Activated naive CD4-positive, alpha-beta T cell treated with anti-CD3 and anti-CD28 coated beads, Interleukin-2, amount 10 ng/mL, durations not matched to agents 7 days and 5 days (primary cell): Measurements from ENCODE around the gene ADD3.

Experiments
- CTCF ChIA-PET: fragments of 350-600 bp; sonication (Branson Sonifier 250); formaldehyde crosslinking; loops from one replicate; lab custom pipeline; 2021; ENCODE audit warnings: antibody characterized with exemption; lab: Charles Lee
- DNase-seq: peaks from one replicate; pipeline ENCODE4 v3.0.0-alpha.2; 2020
- H3K27ac Mint-ChIP-seq: one replicate; pipeline ENCODE4 v1.8.0; 2021; ENCODE audit warnings: mild to moderate bottlenecking, moderate library complexity, mixed read lengths
- H3K27me3 Mint-ChIP-seq: one replicate; pipeline ENCODE4 v1.8.0; 2021; ENCODE audit warnings: mild to moderate bottlenecking, mixed read lengths
- H3K36me3 Mint-ChIP-seq: one replicate; pipeline ENCODE4 v1.8.0; 2021; ENCODE audit warnings: mixed read lengths
- H3K4me1 Mint-ChIP-seq: one replicate; pipeline ENCODE4 v1.8.0; 2021; ENCODE audit warnings: mixed read lengths
- H3K4me3 Mint-ChIP-seq: one replicate; pipeline ENCODE4 v1.8.0; 2021; ENCODE audit warnings: mild to moderate bottlenecking, moderate library complexity, mixed read lengths
- H3K9me3 Mint-ChIP-seq: one replicate; pipeline ENCODE4 v1.8.0; 2021; ENCODE audit warnings: mixed read lengths

ADD3 gene

DNA sequence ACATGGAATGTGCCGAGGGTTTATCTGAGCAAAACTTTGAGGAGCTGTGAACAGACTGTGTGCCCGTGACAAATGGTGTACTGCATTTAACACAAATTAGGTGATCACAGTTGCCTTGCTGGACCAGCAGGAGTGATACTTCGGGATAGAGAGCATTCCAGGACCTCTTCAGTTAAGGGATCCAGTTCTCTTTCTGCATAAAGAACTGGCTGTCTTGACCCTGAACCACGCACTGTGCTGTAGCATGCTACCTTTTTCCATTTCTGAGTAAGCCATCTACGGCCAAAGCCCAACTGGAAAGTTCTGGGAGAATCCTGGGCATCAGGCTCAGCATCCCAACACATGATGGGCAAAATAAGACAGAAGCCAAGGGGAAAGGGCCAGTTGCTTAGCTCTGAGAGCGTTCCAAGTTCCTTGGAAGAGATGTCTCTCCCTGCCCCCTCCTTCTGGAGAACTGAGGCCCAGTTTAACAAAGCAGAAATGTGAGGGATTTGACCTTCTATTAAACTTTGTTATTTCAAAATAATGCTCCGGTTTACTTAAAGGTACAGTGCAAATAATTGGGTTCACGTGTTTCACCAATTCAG, 37.9 kb upstream of the ADD3 start:
- no peak for DNase-seq
- H3K4me1 Mint-ChIP-seq = no peaks in the 10 kb centered on the region
- H3K4me3 Mint-ChIP-seq = no peak overlapping the region
- CTCF ChIA-PET = interaction anchor here (2.8 kb wide), 1 partner anchor 9 kb away, joined by 14 read pairs; no protein-coding TSS in a partner anchor
- H3K36me3 Mint-ChIP-seq = no peaks in the 10 kb centered on the region
- no peaks in the 10 kb centered on the region for H3K9me3 Mint-ChIP-seq
- peaks cover 31% of the 10 kb centered on the region for H3K27me3 Mint-ChIP-seq
- H3K27ac Mint-ChIP-seq = no peak overlapping the region

DNA sequence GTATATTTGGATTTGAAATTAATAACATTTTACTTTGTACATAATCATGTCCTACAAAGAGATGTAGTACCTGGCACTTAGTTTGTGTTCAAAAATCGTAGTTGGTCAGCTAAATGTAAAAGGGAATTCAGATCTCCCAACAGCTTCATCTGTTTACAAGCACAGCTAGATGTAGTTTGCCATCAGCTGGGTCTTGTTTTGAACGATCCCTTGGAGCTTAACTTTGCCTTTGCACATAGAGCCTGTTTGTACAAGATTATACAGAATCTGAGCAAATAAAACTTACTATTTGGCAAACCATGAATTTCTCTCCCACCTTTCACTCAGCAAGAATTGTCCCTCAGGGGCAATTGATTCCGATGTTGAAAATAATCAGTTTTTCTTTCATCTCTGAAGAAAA, 36.1 kb upstream of the ADD3 start:
- no peak overlapping the region for H3K27ac Mint-ChIP-seq
- H3K9me3 Mint-ChIP-seq = no peaks in the 10 kb centered on the region
- CTCF ChIA-PET = interaction anchor here (1.1 to 1.5 kb wide), 2 partner anchors 9 to 10 kb away, joined by 3 to 4 read pairs; no protein-coding TSS in a partner anchor
- DNase-seq = no peak
- H3K4me1 Mint-ChIP-seq = peaks cover 2% of the 10 kb centered on the region
- H3K27me3 Mint-ChIP-seq = peaks cover 22% of the 10 kb centered on the region
- no peaks in the 10 kb centered on the region for H3K36me3 Mint-ChIP-seq
- no peak overlapping the region for H3K4me3 Mint-ChIP-seq

DNA sequence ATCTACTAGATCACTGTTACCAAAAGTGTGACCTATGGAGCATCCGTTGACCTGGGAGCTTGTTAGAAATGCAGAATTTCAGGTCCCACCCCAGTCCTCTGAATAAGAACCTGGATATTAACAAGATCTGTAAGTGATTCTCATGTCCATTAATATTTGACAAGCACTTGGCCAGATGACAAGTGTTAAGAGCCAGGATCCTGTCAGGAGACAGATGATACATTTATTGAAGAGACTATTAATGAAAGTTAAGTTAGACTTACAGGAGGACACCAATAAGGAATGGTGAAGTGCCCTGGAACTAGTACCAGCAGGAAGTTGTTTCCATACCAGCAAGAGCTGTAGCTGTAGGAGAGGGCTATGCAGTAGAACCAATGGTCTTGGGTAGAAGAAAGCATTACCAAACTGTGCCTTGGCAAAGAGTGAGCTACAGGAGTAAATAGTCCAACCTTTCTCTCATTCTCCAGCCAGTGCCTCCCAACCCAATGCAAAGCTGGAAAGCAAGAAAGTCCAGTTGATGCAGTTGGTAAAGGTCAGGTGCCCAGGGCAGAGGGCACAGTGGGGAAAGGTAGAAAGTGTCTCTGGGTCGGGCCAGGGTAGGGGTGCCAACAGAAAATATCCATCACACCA, 35.3 kb upstream of the ADD3 start:
- DNase-seq = no peak
- Mint-ChIP-seq H3K36me3 (no peaks in the 10 kb centered on the region), H3K27me3 (peaks cover 22% of the 10 kb centered on the region), H3K9me3 (no peaks in the 10 kb centered on the region), H3K4me3 (no peak overlapping the region), H3K4me1 (peaks cover 4% of the 10 kb centered on the region), H3K27ac (no peak overlapping the region)
- CTCF ChIA-PET = interaction anchor here (0.8 to 1.5 kb wide), 4 partner anchors 10 to 80 kb away, joined by 3 to 4 read pairs (median 4); no protein-coding TSS in a partner anchor

DNA sequence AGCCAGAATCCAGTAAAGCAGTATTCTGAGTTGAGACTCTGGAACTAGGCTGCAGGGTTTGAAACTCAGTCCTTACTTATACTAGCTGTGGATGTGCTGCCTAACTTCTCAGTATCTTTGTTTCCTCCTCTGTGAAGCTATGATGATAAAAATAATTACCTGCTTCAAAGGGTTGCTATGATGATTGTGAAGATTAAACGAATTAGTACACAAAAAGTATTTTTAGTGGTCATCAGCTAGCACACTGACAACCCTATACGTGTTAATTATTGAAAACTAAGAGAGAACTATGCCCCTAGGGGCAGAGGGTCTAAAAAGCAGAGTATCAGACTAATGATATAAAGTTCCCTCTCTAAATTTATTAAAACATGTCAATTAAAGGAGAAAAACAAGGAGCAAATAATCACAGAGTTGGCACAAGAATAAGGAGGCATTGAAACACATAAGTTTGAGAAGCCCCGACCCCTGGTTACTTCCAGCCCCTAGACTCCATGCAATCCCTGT, 34.4 kb upstream of the ADD3 start:
- Mint-ChIP-seq H3K27ac (no peak overlapping the region), H3K4me3 (no peak overlapping the region), H3K36me3 (no peaks in the 10 kb centered on the region), H3K4me1 (peaks cover 4% of the 10 kb centered on the region), H3K27me3 (peaks cover 22% of the 10 kb centered on the region), H3K9me3 (no peaks in the 10 kb centered on the region)
- DNase-seq = no peak
- CTCF ChIA-PET = interaction anchor here (0.8 to 1.1 kb wide), 4 partner anchors 9 to 81 kb away, joined by 3 to 4 read pairs (median 3); no protein-coding TSS in a partner anchor

DNA sequence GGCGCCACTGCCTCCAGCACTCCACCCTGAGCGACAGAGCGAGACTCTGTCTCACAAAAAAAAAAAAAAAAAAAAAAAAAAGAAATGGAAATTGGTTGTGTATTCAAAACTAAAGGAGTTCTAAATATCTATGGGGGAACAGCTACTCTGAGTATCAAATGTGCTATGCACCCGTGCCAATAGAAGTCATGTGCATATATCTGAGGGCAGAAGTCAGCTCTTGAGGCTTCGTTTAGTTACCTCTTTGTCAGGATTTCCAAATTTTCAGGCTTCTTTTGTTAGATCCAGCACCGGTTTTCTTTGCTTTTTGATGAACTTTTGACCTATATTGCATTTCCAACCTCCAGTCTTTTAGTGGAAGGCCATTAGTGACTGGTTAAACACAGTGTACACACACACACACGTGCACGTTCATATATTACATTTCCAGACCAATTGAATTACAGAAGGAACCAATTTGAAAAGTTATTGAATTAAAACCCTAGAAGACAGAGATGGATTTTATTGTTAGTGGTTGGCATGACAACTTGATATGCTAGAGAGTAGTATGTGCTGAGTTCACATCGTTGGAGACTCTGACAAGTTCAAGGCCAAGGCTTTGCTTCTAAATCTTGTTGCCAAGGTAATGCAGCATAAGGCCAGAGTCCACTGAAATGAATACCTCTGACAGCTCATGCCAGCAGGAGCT, 33.1 kb upstream of the ADD3 start:
- no peak for DNase-seq
- no peaks in the 10 kb centered on the region for H3K36me3 Mint-ChIP-seq
- no peaks in the 10 kb centered on the region for H3K9me3 Mint-ChIP-seq
- peaks cover 8% of the 10 kb centered on the region for H3K4me1 Mint-ChIP-seq
- H3K4me3 Mint-ChIP-seq = no peak overlapping the region
- CTCF ChIA-PET = interaction anchor here (0.7 to 0.9 kb wide), 2 partner anchors 90 to 237 kb away, joined by 3 to 4 read pairs; no protein-coding TSS in a partner anchor
- H3K27me3 Mint-ChIP-seq = peaks cover 13% of the 10 kb centered on the region
- no peak overlapping the region for H3K27ac Mint-ChIP-seq

DNA sequence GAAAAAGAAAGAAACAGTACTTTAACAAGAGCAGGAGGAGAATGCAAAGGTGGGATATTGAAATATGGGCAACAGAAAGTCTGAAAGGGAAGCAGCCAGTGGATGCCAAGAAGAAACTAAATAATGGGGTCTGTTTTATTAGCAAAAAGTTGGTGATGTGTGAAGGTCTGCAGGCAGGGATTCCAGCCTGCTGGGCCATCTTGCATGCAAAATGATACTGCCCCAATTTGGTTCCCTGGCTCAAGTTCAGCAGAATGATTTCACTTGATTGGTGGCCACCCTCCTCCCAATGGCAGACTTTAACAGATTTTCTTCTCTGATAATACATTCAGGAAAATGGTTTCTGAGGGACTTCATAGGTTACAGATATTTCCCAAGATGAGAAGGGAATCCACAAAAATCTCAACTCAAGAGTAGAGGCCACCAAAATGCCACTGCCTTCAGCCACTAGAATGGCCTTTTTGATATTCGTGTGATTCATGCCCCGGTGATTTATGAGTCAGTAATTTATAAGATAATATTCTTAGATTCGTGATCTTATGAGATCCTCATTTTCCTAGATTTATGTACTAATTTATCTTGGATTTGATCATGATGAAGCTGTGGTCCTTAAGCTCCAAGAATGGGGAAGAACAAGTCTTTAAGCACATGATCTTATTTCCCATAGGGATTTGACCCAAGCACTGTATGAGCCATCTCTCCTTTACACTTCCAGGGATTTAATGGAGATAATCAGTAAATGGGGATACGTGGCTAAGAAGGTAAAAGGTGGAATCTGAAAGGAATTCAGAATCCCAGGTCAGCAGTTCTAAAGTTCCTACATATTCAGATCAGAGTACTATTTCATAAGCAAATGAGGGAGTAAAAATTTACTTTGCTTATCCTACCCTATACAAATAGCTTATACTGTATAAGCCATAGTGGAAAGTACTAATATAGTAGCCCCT, 32.3 kb upstream of the ADD3 start:
- Mint-ChIP-seq H3K9me3 (no peaks in the 10 kb centered on the region), H3K27ac (no peak overlapping the region), H3K4me3 (no peak overlapping the region), H3K36me3 (no peaks in the 10 kb centered on the region), H3K4me1 (peaks cover 8% of the 10 kb centered on the region), H3K27me3 (peaks cover 6% of the 10 kb centered on the region)
- CTCF ChIA-PET = interaction anchor here (0.7 to 4.7 kb wide), 7 partner anchors 10 to 236 kb away, joined by 3 to 22 read pairs (median 4); no protein-coding TSS in a partner anchor
- DNase-seq = no peak

DNA sequence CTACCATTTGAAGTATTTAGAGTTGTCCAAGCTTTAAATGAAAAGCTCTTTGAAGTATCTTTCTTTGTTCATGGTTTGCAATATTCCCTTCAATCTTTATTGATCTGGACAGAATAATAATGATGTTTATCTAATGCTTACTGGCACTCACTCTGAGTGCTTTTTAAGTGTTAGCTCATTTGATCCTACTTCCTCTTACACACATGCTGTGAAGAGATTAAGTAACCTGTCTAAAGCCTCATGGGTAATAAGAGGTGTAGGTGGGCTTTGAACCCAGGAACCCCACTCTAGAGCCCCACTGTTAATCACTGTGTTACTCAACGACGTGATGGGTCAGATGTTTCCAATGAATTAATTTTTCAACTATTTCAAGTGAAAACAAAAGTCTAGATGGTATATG, 31.1 kb upstream of the ADD3 start:
- Mint-ChIP-seq H3K27me3 (peaks cover 4% of the 10 kb centered on the region), H3K36me3 (no peaks in the 10 kb centered on the region), H3K4me1 (peaks cover 8% of the 10 kb centered on the region), H3K9me3 (no peaks in the 10 kb centered on the region), H3K4me3 (no peak overlapping the region), H3K27ac (no peak overlapping the region)
- CTCF ChIA-PET = interaction anchor here (1.0 to 4.7 kb wide), 9 partner anchors 9 to 157 kb away, joined by 3 to 22 read pairs (median 5); no protein-coding TSS in a partner anchor
- no peak for DNase-seq

DNA sequence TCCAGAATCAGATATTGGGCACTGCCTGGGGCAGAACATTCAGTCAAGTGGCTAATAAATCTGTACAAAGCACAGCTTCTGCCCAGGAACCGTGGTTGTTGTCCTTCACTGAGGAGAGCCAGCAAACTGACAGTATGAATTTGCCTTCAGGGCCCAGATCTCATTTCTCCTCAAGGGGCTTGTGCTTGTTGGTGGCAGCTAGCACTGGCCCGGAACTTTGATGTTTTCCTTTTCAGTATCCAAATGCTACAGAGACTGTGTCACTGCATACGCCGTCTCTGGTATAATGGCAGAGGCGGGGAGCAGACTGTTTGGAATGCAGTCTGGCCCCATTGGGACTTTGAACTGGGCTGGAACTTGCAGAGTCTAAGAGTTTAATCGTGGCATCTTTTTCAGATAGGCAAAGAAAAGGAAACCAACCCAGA, 30.4 kb upstream of the ADD3 start:
- Mint-ChIP-seq H3K27me3 (peaks cover 6% of the 10 kb centered on the region), H3K36me3 (no peaks in the 10 kb centered on the region), H3K4me3 (no peak overlapping the region), H3K4me1 (peaks cover 8% of the 10 kb centered on the region), H3K27ac (no peak overlapping the region), H3K9me3 (no peaks in the 10 kb centered on the region)
- no peak for DNase-seq
- CTCF ChIA-PET = interaction anchor here (0.7 to 4.7 kb wide), 14 partner anchors 10 to 231 kb away, joined by 3 to 22 read pairs (median 5); partner anchors contain the start of genes ADD3 and MXI1

DNA sequence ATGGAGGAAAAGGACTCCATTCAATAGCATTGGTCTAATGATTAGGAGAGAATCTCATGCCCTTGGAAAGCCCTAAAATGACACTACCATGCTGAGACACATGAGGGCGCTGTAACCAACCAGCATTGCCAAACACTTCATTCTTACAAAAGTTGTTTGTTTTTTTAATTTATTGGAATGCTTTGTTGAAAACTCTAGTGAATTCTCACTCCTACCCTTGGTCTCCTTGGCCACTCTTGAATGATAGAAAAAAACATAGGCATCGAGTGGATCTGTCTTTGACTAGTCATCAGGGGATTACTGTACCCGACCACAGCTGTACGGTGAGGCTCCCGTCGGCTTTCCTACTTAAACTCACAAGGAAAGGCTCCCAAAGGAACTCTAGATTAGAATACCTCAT, 29.3 kb upstream of the ADD3 start:
- CTCF ChIA-PET = interaction anchor here (0.7 to 4.7 kb wide), 25 partner anchors 9 to 229 kb away, joined by 3 to 24 read pairs (median 4); partner anchors contain the start of genes ADD3 and MXI1
- H3K4me1 Mint-ChIP-seq = peaks cover 8% of the 10 kb centered on the region

DNA sequence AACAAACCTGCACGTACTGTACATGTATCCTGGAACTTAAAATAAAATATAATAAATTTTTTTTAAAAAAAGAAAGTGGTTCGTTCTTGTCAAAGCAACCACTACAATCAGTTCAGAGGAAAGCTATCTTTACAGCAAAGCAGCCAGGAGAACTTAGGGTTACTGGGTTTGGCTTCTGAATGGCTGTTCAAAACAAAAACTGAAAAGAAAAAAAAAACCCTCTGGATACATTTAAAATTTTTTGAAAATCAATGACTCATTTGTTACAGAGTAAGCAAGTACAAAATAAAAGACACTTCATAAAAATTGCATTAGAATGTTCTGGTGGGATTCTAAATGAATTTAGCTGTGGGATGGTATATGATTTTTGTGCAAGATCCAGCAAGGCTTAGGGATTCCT, 28.6 kb upstream of the ADD3 start:
- no peak for DNase-seq
- Mint-ChIP-seq H3K9me3 (no peaks in the 10 kb centered on the region), H3K4me1 (peaks cover 8% of the 10 kb centered on the region), H3K27ac (no peak overlapping the region), H3K4me3 (no peak overlapping the region), H3K36me3 (no peaks in the 10 kb centered on the region), H3K27me3 (peaks cover 7% of the 10 kb centered on the region)
- CTCF ChIA-PET = interaction anchor here (0.6 to 4.7 kb wide), 21 partner anchors 10 to 300 kb away, joined by 3 to 24 read pairs (median 5); partner anchors contain the start of gene ADD3

More for the DNA sequence above, 29.3 kb upstream of the ADD3 start:
- no peak overlapping the region for H3K4me3 Mint-ChIP-seq
- H3K27me3 Mint-ChIP-seq = peaks cover 6% of the 10 kb centered on the region
- no peak overlapping the region for H3K27ac Mint-ChIP-seq
- no peaks in the 10 kb centered on the region for H3K36me3 Mint-ChIP-seq
- H3K9me3 Mint-ChIP-seq = no peaks in the 10 kb centered on the region
- peak; percentile 77 for DNase-seq

DNA sequence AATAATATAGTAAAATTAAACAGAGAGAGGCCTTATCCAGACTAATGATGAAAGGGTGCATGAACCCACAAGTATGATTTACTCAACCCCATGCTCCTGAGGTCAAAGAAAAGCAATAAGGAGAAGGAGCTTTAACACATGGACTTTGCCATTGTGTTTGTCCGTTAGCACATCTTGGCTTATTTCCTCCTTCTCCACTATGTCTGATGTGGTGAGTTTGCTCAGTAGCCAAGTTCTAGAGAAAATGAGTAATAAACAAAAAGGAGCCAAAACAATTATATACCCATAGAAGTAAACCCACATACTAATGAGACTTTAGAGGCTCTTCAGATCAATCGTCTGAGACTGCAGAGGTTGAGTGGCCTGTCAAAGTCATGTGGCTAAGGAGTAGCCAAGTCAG, 26.1 kb upstream of the ADD3 start:
- Mint-ChIP-seq H3K9me3 (peaks cover 10% of the 10 kb centered on the region), H3K27ac (no peak overlapping the region), H3K27me3 (peaks cover 14% of the 10 kb centered on the region), H3K4me3 (no peak overlapping the region), H3K4me1 (peaks cover 7% of the 10 kb centered on the region), H3K36me3 (no peaks in the 10 kb centered on the region)
- CTCF ChIA-PET = interaction anchor here (0.6 to 1.7 kb wide), 5 partner anchors 10 to 298 kb away, joined by 3 to 4 read pairs (median 3); no protein-coding TSS in a partner anchor
- no peak for DNase-seq

DNA sequence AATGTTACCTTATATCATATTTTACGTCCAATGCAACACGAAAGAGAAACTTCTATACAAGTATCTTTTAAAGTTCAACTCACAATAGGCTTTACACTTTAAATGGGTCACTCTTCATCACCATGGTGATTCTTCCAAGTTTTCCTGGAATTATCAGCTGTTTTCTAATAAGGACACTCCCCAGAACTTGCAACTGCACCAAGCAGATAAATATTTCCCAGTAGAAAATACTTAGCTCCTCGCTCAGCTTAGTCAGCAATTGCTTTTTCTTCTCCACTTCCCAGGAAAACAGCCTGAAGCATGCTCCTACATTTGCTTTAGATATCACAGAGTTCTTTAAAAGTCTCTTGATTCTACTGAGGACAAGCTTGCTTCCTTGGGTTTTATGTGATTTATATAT, 25.7 kb upstream of the ADD3 start:
- H3K27me3 Mint-ChIP-seq = peaks cover 14% of the 10 kb centered on the region
- H3K27ac Mint-ChIP-seq = no peak overlapping the region
- CTCF ChIA-PET = interaction anchor here (0.7 to 1.7 kb wide), 4 partner anchors 10 to 297 kb away, joined by 3 to 4 read pairs (median 4); no protein-coding TSS in a partner anchor
- DNase-seq = no peak
- H3K4me1 Mint-ChIP-seq = peaks cover 4% of the 10 kb centered on the region
- peaks cover 10% of the 10 kb centered on the region for H3K9me3 Mint-ChIP-seq
- H3K36me3 Mint-ChIP-seq = no peaks in the 10 kb centered on the region
- no peak overlapping the region for H3K4me3 Mint-ChIP-seq

DNA sequence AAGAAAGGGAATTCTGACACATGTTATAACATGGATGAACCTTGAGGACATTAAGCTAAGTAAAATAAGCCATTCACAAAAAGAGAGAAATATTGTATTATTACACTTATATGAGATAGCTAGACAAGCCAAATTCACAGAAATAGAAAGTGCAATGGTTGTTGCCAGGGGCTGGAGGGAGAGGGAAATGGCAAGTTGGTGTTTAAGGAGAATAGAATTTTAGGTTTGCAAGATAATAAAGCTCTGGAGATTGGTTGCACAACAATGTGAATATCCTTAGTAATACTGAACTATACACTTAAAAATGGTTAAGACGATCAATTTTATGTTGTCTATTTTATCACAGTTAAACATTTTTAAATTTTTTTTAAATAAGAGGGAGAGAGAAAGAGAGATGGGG, 25.0 kb upstream of the ADD3 start:
- H3K9me3 Mint-ChIP-seq = peaks cover 10% of the 10 kb centered on the region
- peaks cover 4% of the 10 kb centered on the region for H3K4me1 Mint-ChIP-seq
- H3K27me3 Mint-ChIP-seq = peaks cover 14% of the 10 kb centered on the region
- H3K27ac Mint-ChIP-seq = no peak overlapping the region
- H3K36me3 Mint-ChIP-seq = no peaks in the 10 kb centered on the region
- no peak for DNase-seq
- H3K4me3 Mint-ChIP-seq = no peak overlapping the region
- CTCF ChIA-PET = interaction anchor here (0.7 to 1.7 kb wide), 3 partner anchors 9 to 296 kb away, joined by 3 to 4 read pairs (median 4); no protein-coding TSS in a partner anchor
